Panc1 (cell line): ENCODE measurements around the gene FANCF. TPM values are rescaled to one million over a fixed set of nuclear protein-coding genes. Genes with fewer than 3 reads are reported as not detected.

ENCODE experiments used
- ATAC-seq: fragments of 200-7000 bp; cut with Tn5 transposase; 2 replicates; pipeline ENCODE4 v1.9.1; 2020; ENCODE audit warnings: mild to moderate bottlenecking, moderate library complexity
- BruUV-seq: library from RNA; stranded (reverse); fragments of 400-500 nt; replicated peaks from 2 replicates; lab custom pipeline; 2021; lab: Mats Ljungman, UMichigan
- CTCF ChIA-PET: fragments of 300-600 bp; sonication (Branson Sonifier 250); formaldehyde crosslinking; loops from one replicate; lab custom pipeline; 2022; ENCODE audit warnings: antibody characterized with exemption; lab: Charles Lee
- POLR2A ChIA-PET: fragments of 300-600 bp; sonication (Branson Sonifier 250); formaldehyde crosslinking; loops from one replicate; lab custom pipeline; 2022; ENCODE audit warnings: antibody characterized with exemption; lab: Charles Lee
- DNase-seq: peaks from one replicate; pipeline ENCODE4 v3.0.0-alpha.2; 2010; ENCODE audit warnings: low read depth, low spot score
- H3K27ac ChIP-seq: 2 replicates; pipeline ENCODE4 v1.5.1; 2011; ENCODE audit warnings: mild to moderate bottlenecking, low read length, inconsistent platforms
- H3K27me3 ChIP-seq: fragments of 200-500 bp; sonication (Bioruptor generic); 2 replicates; pipeline ENCODE4 v1.6.0; 2014; ENCODE audit warnings: low read length, inconsistent platforms; ENCODE audit not compliant: control insufficient read depth, insufficient read depth
- H3K36me3 ChIP-seq: fragments of 200-500 bp; sonication (Bioruptor generic); 2 replicates; pipeline ENCODE4 v1.5.1; 2014; ENCODE audit warnings: inconsistent platforms, mild to moderate bottlenecking, low read length, moderate library complexity; ENCODE audit not compliant: control insufficient read depth, insufficient read depth
- H3K4me1 ChIP-seq: 2 replicates; pipeline ENCODE4 v1.5.1; 2011; ENCODE audit warnings: inconsistent platforms, mild to moderate bottlenecking, low read length, moderate library complexity; ENCODE audit not compliant: control insufficient read depth, insufficient read depth
- H3K4me3 ChIP-seq, 2 experiments: 2 replicates each; pipeline ENCODE4 v1.5.1; 2011 to 2012; ENCODE audit warnings: low read depth in 2 of 2, low read length in 2 of 2, mild to moderate bottlenecking in 2 of 2, inconsistent platforms in 1 of 2, moderate library complexity in 1 of 2
- H3K9me3 ChIP-seq: fragments of 200-500 bp; sonication (Bioruptor generic); 2 replicates; pipeline ENCODE4 v1.5.1; 2014; ENCODE audit warnings: low read depth, mild to moderate bottlenecking, inconsistent platforms, low read length, moderate library complexity; ENCODE audit not compliant: control insufficient read depth, insufficient read depth
- POLR2AphosphoS5 ChIP-seq: IDR thresholded peaks from 2 replicates; pipeline ENCODE4 v1.6.1; 2012; ENCODE audit warnings: mild to moderate bottlenecking, low read depth, low read length, moderate library complexity
- SIN3A ChIP-seq: IDR thresholded peaks from 2 replicates; pipeline ENCODE4 v1.6.1; 2012; ENCODE audit warnings: low read depth, mild to moderate bottlenecking, low read length, moderate library complexity, borderline replicate concordance; ENCODE audit not compliant: insufficient read depth
- TCF7L2 ChIP-seq: IDR thresholded peaks from 2 replicates; pipeline ENCODE4 v1.6.1; 2011; ENCODE audit warnings: mild to moderate bottlenecking, low read depth, low read length, inconsistent platforms
- in situ Hi-C: cut with HindIII; loops from 2 replicates; pipeline ENCODE4 v1.10.0; 2016; ENCODE audit warnings: low sequenced_read_pairs, low pct_unique_long_range_greater_than_20kb
- intact Hi-C: fragments of 100-400 bp; cut with micrococcal nuclease; formaldehyde crosslinking; loops from one replicate; pipeline ENCODE4 v1.10.0; 2022; ENCODE audit not compliant: unreplicated experiment
- total RNA-seq: library from RNA; stranded (reverse); gene quantifications from one replicate; pipeline ENCODE4 v1.2.1, GENCODE V29; 2021; ENCODE audit not compliant: unreplicated experiment
- TF ChIP-seq, protein P1 (sequence below): fragments of 450-650 bp; IDR thresholded peaks from 2 replicates; pipeline ENCODE4 v1.5.1; 2017; ENCODE audit warnings: mild to moderate bottlenecking
- TF ChIP-seq, protein P2 (sequence below), 2 experiments: IDR thresholded peaks; 2 replicates each; pipeline ENCODE4 v1.6.1; 2011 to 2012; ENCODE audit warnings: low read depth in 2 of 2, control low read depth in 1 of 2, low read length in 1 of 2, mild to moderate bottlenecking in 1 of 2, moderate library complexity in 1 of 2; ENCODE audit not compliant: insufficient read depth in 1 of 2

The FANCF gene
- total RNA-seq, 1 experiment from 2014 or later, result 11.6 TPM

- TF ChIP-seq SIN3A (no peak), TCF7L2 (no peak), POLR2AphosphoS5 (no peak)
- TF ChIP-seq, protein P1, sequence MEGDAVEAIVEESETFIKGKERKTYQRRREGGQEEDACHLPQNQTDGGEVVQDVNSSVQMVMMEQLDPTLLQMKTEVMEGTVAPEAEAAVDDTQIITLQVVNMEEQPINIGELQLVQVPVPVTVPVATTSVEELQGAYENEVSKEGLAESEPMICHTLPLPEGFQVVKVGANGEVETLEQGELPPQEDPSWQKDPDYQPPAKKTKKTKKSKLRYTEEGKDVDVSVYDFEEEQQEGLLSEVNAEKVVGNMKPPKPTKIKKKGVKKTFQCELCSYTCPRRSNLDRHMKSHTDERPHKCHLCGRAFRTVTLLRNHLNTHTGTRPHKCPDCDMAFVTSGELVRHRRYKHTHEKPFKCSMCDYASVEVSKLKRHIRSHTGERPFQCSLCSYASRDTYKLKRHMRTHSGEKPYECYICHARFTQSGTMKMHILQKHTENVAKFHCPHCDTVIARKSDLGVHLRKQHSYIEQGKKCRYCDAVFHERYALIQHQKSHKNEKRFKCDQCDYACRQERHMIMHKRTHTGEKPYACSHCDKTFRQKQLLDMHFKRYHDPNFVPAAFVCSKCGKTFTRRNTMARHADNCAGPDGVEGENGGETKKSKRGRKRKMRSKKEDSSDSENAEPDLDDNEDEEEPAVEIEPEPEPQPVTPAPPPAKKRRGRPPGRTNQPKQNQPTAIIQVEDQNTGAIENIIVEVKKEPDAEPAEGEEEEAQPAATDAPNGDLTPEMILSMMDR, result no peak
- TF ChIP-seq, protein P2, sequence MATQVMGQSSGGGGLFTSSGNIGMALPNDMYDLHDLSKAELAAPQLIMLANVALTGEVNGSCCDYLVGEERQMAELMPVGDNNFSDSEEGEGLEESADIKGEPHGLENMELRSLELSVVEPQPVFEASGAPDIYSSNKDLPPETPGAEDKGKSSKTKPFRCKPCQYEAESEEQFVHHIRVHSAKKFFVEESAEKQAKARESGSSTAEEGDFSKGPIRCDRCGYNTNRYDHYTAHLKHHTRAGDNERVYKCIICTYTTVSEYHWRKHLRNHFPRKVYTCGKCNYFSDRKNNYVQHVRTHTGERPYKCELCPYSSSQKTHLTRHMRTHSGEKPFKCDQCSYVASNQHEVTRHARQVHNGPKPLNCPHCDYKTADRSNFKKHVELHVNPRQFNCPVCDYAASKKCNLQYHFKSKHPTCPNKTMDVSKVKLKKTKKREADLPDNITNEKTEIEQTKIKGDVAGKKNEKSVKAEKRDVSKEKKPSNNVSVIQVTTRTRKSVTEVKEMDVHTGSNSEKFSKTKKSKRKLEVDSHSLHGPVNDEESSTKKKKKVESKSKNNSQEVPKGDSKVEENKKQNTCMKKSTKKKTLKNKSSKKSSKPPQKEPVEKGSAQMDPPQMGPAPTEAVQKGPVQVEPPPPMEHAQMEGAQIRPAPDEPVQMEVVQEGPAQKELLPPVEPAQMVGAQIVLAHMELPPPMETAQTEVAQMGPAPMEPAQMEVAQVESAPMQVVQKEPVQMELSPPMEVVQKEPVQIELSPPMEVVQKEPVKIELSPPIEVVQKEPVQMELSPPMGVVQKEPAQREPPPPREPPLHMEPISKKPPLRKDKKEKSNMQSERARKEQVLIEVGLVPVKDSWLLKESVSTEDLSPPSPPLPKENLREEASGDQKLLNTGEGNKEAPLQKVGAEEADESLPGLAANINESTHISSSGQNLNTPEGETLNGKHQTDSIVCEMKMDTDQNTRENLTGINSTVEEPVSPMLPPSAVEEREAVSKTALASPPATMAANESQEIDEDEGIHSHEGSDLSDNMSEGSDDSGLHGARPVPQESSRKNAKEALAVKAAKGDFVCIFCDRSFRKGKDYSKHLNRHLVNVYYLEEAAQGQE (IDR thresholded peaks at IDR 0.05; ENCODE audit: insufficient read depth in 1 of 2, low read depth in 2 of 2, low read length in 1 of 2), result no peak
- ATAC-seq, result no peak
- Histone ChIP-seq H3K27ac (no peak overlapping the region), H3K9me3 (no peaks in the 10 kb centered on the region), H3K27me3 (no peaks in the 10 kb centered on the region), H3K4me3 (no peak overlapping the region), H3K4me1 (no peaks in the 10 kb centered on the region), H3K36me3 (no peaks in the 10 kb centered on the region)
- in situ Hi-C loops, result no loop called here
- BruUV-seq, result no TSS peak
- ChIA-PET POLR2A (no interaction called here), CTCF (no interaction called here)
- DNase-seq, result no peak
- intact Hi-C loops, result no loop called here
Observed at GRCh38 chr11:22582151-22582410, 43.5 kb downstream of the FANCF start.

- no peaks in the 10 kb centered on the region for H3K27me3 ChIP-seq
- no peaks in the 10 kb centered on the region for H3K4me1 ChIP-seq
- no peak for DNase-seq
- TF ChIP-seq, protein P2 (IDR thresholded peaks at IDR 0.05; ENCODE audit: insufficient read depth in 1 of 2, low read depth in 2 of 2, low read length in 1 of 2), result no peak
- TF ChIP-seq, protein P1, result no peak
- TF ChIP-seq SIN3A (no peak), TCF7L2 (no peak), POLR2AphosphoS5 (no peak)
- ChIA-PET POLR2A (no interaction called here), CTCF (no interaction called here)
- H3K4me3 ChIP-seq, result no peak overlapping the region
- H3K36me3 ChIP-seq, result no peaks in the 10 kb centered on the region
- BruUV-seq, result no TSS peak
- no peak overlapping the region for H3K27ac ChIP-seq
- in situ Hi-C loops, result no loop called here
- intact Hi-C loops, result no loop called here
- ATAC-seq, result no peak
- H3K9me3 ChIP-seq, result no peaks in the 10 kb centered on the region
Observed at GRCh38 chr11:22581354-22582150, 44.1 kb downstream of the FANCF start.
